Astrocyte of the cerebellum (primary cell): ENCODE measurements around the gene TSHZ2.

ENCODE experiments used
- DNase-seq: peaks from one replicate; pipeline ENCODE4 v3.0.0-alpha.2; 2011; ENCODE audit warnings: low read depth
- H3K4me3 ChIP-seq: 2 replicates; pipeline ENCODE4 v1.5.1; 2011; ENCODE audit warnings: mild to moderate bottlenecking, low read depth, low read length, moderate library complexity
- CTCF ChIP-seq: IDR thresholded peaks from 2 replicates; pipeline ENCODE4 v1.5.1; 2012; ENCODE audit warnings: low read length, low read depth, moderate library complexity, mild to moderate bottlenecking; ENCODE audit errors: missing control alignments
- in situ Hi-C: cut with HindIII; loops from 2 replicates; pipeline ENCODE4 v1.10.0; 2017; ENCODE audit warnings: low sequenced_read_pairs

TSHZ2 gene

GRCh38 chr20:53253668-53254067, 281.5 kb downstream of the TSHZ2 start:
- no peak overlapping the region for H3K4me3 ChIP-seq
- in situ Hi-C loops: no loop called here
- no peak for TF ChIP-seq CTCF
- no peak for DNase-seq

- in situ Hi-C loops: no loop called here
- no peak for TF ChIP-seq CTCF
- H3K4me3 ChIP-seq: no peak overlapping the region
- no peak for DNase-seq
Measured at GRCh38 chr20:53255102-53255710, 283.0 kb downstream of the TSHZ2 start.

GRCh38 chr20:53258741-53259140, 286.6 kb downstream of the TSHZ2 start:
- no peak overlapping the region for H3K4me3 ChIP-seq
- DNase-seq: no peak
- no peak for TF ChIP-seq CTCF
- in situ Hi-C loops: no loop called here

GRCh38 chr20:53260168-53260567, 288.0 kb downstream of the TSHZ2 start:
- in situ Hi-C loops: no loop called here
- no peak for DNase-seq
- TF ChIP-seq CTCF: no peak
- no peak overlapping the region for H3K4me3 ChIP-seq

GRCh38 chr20:53260591-53260990, 288.4 kb downstream of the TSHZ2 start:
- no peak for TF ChIP-seq CTCF
- DNase-seq: no peak
- H3K4me3 ChIP-seq: no peak overlapping the region
- in situ Hi-C loops: no loop called here

GRCh38 chr20:53262365-53262764, 290.2 kb downstream of the TSHZ2 start:
- no peak for DNase-seq
- TF ChIP-seq CTCF: no peak
- in situ Hi-C loops: no loop called here
- no peak overlapping the region for H3K4me3 ChIP-seq
